GM08714 (cell line): ENCODE data around the gene MTHFD1.

Experiments used
- H3K4me3 ChIP-seq: fragments of 200-500 bp; sonication (Bioruptor generic); 2 replicates; pipeline ENCODE4 v1.5.1; 2014; ENCODE audit warnings: mild to moderate bottlenecking, low read length, inconsistent platforms
- ZNF274 ChIP-seq: IDR thresholded peaks from 2 replicates; pipeline ENCODE4 v1.6.1; 2012; ENCODE audit warnings: mild to moderate bottlenecking, low read depth, low read length

Gene MTHFD1

GRCh38 chr14:64419003-64419402 lies 30.9 kb downstream of the MTHFD1 start:
- no peak for TF ChIP-seq ZNF274
- H3K4me3 ChIP-seq = no peak overlapping the region

DNA sequence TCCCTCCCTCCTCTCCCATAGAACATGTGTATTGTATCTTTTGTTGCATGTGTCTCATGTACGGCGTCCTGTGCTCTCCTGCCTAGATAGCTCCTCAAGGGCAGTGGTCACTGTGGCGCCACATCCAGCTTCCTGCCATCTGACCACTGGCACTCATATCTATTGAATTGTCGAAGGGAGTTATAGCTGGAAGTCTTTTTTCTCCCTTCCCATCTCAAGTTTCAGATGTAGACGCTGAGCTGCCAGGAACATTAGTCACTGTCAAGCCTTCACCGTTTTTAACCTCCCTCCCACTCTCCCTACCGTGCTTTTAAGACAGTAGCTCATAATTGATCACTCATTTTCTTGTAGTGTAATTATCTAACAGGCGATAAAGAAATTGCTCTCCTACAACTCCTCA lies 33.0 kb downstream of the MTHFD1 start:
- no peak overlapping the region for H3K4me3 ChIP-seq
- no peak for TF ChIP-seq ZNF274

DNA sequence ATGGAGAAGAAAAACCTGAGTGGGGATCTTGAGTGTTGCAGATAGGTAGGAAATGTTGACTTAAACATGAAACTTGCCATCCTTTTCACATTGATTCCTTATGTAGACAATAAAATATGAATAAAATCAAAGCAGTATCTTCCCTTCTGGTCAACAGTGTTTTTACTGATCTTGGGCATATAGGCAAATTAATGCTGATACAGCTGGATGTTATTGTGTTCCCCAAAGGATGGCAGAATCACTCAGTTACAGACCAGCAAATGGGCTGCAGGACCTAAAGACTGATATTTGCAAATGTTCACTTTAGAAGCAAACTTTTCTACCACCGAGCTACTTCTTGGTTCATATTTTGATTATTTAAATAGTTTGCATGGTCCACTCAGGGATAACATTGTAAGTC lies 33.9 kb downstream of the MTHFD1 start:
- no peak for TF ChIP-seq ZNF274
- no peak overlapping the region for H3K4me3 ChIP-seq

DNA sequence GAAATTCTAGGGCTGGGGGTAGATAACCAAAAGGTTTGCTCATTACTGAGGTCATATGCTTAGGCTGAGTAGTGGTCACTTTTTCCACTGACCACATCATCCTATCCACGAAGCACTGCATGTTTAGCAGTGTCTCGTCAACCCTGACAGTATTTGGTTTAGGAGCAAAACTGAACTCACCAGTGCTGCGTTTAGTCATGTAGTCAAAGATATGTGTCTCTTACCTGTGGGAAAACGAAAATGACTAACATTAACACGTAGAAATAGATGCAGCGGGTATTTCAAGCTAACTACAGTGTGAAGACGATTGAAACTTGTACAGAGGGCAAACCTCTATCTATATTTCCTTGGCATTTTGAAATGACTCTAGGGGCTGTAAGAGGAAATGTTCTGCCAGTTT lies 34.6 kb downstream of the MTHFD1 start:
- no peak for TF ChIP-seq ZNF274
- no peak overlapping the region for H3K4me3 ChIP-seq

DNA sequence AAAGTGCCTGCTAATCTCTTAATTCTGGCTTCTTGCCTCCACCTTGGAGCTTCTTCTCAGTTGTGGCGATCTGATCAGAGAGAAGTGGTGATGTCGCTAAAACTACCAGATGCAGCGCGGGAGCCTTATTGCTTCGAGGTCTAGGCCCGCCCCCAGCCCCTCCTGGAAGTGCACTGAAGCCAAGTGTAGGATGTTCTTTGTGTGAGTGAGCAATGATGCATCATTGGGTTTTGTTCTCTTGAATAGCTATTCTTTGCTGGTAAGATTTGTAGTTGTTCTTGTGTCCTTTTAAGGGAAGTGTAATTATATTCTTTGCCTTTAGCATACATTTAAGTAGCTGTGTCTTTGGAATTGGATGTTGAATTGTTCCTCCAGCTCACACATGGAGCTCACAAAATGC lies 35.8 kb downstream of the MTHFD1 start:
- H3K4me3 ChIP-seq = no peak overlapping the region
- TF ChIP-seq ZNF274 = no peak

DNA sequence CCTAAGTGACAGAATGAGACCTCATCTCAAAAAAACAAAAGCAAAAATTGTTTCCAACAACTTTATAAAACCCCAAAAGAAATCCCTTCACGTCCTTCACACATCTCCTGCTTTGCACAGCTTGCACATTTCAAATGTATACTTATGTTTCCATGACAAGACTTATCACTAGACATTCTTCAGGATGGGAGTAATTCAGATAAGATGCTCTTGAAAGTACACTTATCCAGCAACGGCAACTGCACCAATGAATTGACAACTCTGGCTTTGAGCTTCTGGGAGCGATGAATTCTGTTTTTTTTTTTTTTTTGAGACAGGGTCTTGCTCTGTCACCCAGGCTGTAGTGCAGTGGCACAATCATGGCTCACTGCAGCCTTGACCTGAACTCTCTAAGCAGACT lies 46.4 kb downstream of the MTHFD1 start:
- TF ChIP-seq ZNF274 = no peak
- H3K4me3 ChIP-seq = no peak overlapping the region

- TF ChIP-seq ZNF274 = no peak
- no peak overlapping the region for H3K4me3 ChIP-seq
Observed at GRCh38 chr14:64438181-64438841, 50.2 kb downstream of the MTHFD1 start.

DNA sequence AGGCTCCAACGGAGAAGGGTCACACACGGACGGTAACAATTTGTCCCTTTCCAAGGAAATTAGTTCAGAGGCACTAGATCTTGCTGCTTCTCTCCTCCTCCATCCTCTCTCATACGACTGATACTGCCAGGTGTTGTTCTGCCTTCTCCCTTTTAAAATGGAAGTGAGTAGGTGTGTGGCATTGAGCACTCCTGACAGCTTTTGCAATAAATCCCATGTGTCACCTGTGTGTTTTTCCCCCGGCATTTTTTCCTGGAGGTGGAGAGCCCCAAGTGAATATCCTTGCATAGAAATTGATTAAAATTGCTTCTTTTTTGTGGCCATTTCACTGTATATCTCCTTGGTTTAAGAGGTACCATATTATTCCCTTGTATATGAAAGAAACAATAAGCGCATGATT lies 51.0 kb downstream of the MTHFD1 start:
- TF ChIP-seq ZNF274 = no peak
- no peak overlapping the region for H3K4me3 ChIP-seq

- no peak overlapping the region for H3K4me3 ChIP-seq
- no peak for TF ChIP-seq ZNF274
Observed at GRCh38 chr14:64440494-64440893, 52.3 kb downstream of the MTHFD1 start.

- no peak overlapping the region for H3K4me3 ChIP-seq
- TF ChIP-seq ZNF274 = no peak
Observed at GRCh38 chr14:64442300-64442988, 54.3 kb downstream of the MTHFD1 start.

- TF ChIP-seq ZNF274 = no peak
- H3K4me3 ChIP-seq = no peak overlapping the region
Observed at GRCh38 chr14:64444140-64444539, 56.0 kb downstream of the MTHFD1 start.

GRCh38 chr14:64444984-64445845 lies 57.1 kb downstream of the MTHFD1 start:
- no peak overlapping the region for H3K4me3 ChIP-seq
- no peak for TF ChIP-seq ZNF274

GRCh38 chr14:64447876-64448670 lies 59.9 kb downstream of the MTHFD1 start:
- no peak for TF ChIP-seq ZNF274

GRCh38 chr14:64450255-64450654 lies 62.1 kb downstream of the MTHFD1 start:
- TF ChIP-seq ZNF274 = no peak
- H3K4me3 ChIP-seq = no peak overlapping the region

More at GRCh38 chr14:64447876-64448670, 59.9 kb downstream of the MTHFD1 start:
- H3K4me3 ChIP-seq = no peak overlapping the region
